ENCODE measurements around the gene MAP10.

DNA sequence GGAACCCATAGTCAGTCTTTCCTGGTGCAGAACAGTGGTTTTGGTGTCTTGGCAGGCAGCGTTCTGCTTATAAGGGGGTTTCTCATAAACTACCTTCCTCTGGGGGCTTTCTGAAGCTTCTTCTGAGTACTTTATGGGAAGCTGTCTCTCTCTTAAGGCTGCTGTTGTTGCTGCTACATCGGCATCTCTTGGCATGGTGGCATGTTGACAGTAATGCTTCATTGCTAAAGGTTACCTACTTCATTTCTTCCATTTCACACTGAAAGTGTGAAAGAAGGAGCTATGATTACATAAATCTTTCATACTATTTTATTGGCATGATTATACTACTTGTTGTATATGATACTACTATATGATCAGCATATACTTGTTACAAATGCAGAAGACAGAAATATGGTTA is 6.3 kb upstream of the MAP10 start:
- TF ChIP-seq CTCF (conservative IDR thresholded peaks at IDR 0.05; ENCODE audit: low read depth in 2 of 2) (no peak), REST (IDR thresholded peaks at IDR 0.05; ENCODE audit: unreplicated experiment) (no peak), POLR2AphosphoS5 (IDR thresholded peaks at IDR 0.05; ENCODE audit: low read depth) (no peak), EZH2 (IDR thresholded peaks at IDR 0.05; ENCODE audit: low read depth, unreplicated experiment) (no peak), EZH2phosphoT487 (IDR thresholded peaks at IDR 0.05; ENCODE audit: unreplicated experiment) (no peak), STAT1 (IDR thresholded peaks at IDR 0.05; ENCODE audit: unreplicated experiment) (no peak), NANOG (IDR thresholded peaks at IDR 0.05; ENCODE audit: borderline replicate concordance) (no peak), ZNF331 (CRISPR knock-in tag; IDR thresholded peaks at IDR 0.05; ENCODE audit: low read depth) (no peak), CREB1 (CRISPR knock-in tag; IDR thresholded peaks at IDR 0.05; ENCODE audit: low read depth) (no peak), JUNB (IDR thresholded peaks at IDR 0.05; ENCODE audit: unreplicated experiment) (no peak)
- TF ChIP-seq, protein P1, sequence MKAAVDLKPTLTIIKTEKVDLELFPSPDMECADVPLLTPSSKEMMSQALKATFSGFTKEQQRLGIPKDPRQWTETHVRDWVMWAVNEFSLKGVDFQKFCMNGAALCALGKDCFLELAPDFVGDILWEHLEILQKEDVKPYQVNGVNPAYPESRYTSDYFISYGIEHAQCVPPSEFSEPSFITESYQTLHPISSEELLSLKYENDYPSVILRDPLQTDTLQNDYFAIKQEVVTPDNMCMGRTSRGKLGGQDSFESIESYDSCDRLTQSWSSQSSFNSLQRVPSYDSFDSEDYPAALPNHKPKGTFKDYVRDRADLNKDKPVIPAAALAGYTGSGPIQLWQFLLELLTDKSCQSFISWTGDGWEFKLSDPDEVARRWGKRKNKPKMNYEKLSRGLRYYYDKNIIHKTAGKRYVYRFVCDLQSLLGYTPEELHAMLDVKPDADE (IDR thresholded peaks at IDR 0.05), result no peak

Data from GM23338 (cell line).